ENCODE measurements around the gene ASIC4. TPM values are rescaled to one million over a fixed set of nuclear protein-coding genes. Genes with fewer than 3 reads are reported as not detected.

The ASIC4 gene
- total RNA-seq, 1 donor: not detected

DNA sequence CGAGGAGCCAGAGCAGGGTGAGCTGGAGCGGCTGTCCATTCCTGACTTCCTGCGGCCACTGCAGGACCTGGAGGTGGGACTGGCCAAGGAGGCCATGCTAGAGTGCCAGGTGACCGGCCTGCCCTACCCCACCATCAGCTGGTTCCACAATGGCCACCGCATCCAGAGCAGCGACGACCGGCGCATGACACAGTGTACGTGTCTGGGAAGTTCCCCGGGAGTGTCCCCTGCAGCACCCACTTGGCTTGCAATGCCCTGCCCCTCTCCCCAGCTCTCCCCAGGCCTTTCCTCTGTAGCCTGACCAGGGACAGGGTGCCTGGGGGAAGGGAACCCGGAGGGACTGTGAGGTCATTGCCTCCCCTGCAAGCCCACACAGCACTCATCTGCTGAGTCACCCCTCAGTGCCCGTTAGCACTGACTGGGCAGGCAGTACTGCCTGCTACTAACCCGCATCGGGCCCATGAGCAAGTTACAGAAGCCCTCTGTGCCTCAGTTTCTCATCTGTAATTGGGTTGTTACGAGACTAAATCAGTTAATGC lies 45.0 kb upstream of the ASIC4 start:
- peak; percentile 28 for DNase-seq (ENCODE audit: low read depth)

GRCh38 chr2:219470429-219470828 lies 43.9 kb upstream of the ASIC4 start:
- TF ChIP-seq, protein P1, sequence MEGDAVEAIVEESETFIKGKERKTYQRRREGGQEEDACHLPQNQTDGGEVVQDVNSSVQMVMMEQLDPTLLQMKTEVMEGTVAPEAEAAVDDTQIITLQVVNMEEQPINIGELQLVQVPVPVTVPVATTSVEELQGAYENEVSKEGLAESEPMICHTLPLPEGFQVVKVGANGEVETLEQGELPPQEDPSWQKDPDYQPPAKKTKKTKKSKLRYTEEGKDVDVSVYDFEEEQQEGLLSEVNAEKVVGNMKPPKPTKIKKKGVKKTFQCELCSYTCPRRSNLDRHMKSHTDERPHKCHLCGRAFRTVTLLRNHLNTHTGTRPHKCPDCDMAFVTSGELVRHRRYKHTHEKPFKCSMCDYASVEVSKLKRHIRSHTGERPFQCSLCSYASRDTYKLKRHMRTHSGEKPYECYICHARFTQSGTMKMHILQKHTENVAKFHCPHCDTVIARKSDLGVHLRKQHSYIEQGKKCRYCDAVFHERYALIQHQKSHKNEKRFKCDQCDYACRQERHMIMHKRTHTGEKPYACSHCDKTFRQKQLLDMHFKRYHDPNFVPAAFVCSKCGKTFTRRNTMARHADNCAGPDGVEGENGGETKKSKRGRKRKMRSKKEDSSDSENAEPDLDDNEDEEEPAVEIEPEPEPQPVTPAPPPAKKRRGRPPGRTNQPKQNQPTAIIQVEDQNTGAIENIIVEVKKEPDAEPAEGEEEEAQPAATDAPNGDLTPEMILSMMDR (IDR thresholded peaks at IDR 0.05; ENCODE audit: insufficient read depth, low read depth, low read length): no peak
- H3K4me3 ChIP-seq (ENCODE audit: low read depth, low read length): no peak overlapping the region
- DNase-seq (ENCODE audit: low read depth): no peak

More for the DNA sequence above, 45.0 kb upstream of the ASIC4 start:
- no peak overlapping the region for H3K4me3 ChIP-seq (ENCODE audit: low read depth, low read length)
- TF ChIP-seq, protein P1 (IDR thresholded peaks at IDR 0.05; ENCODE audit: insufficient read depth, low read depth, low read length): no peak

GRCh38 chr2:219471476-219472371 lies 42.6 kb upstream of the ASIC4 start:
- TF ChIP-seq, protein P1 (IDR thresholded peaks at IDR 0.05; ENCODE audit: insufficient read depth, low read depth, low read length): no peak
- no peak for DNase-seq (ENCODE audit: low read depth)
- no peak overlapping the region for H3K4me3 ChIP-seq (ENCODE audit: low read depth, low read length)

GRCh38 chr2:219472629-219473187 lies 41.6 kb upstream of the ASIC4 start:
- TF ChIP-seq, protein P1 (IDR thresholded peaks at IDR 0.05; ENCODE audit: insufficient read depth, low read depth, low read length): no peak
- DNase-seq (ENCODE audit: low read depth): no peak
- H3K4me3 ChIP-seq (ENCODE audit: low read depth, low read length): no peak overlapping the region

DNA sequence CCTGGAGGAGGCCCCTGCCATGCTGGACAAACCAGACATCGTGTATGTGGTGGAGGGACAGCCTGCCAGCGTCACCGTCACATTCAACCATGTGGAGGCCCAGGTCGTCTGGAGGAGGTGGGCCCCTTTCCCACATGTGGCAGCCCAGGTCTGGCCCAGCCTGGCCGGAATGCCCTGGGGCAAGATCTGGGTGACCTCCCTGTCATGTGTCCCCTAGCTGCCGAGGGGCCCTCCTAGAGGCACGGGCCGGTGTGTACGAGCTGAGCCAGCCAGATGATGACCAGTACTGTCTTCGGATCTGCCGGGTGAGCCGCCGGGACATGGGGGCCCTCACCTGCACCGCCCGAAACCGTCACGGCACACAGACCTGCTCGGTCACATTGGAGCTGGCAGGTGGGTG lies 40.8 kb upstream of the ASIC4 start:
- TF ChIP-seq, protein P1 (IDR thresholded peaks at IDR 0.05; ENCODE audit: insufficient read depth, low read depth, low read length): no peak
- H3K4me3 ChIP-seq (ENCODE audit: low read depth, low read length): no peak overlapping the region
- DNase-seq (ENCODE audit: low read depth): no peak

GRCh38 chr2:219474285-219475060 lies 39.8 kb upstream of the ASIC4 start:
- DNase-seq (ENCODE audit: low read depth): no peak
- H3K4me3 ChIP-seq (ENCODE audit: low read depth, low read length): no peak overlapping the region
- TF ChIP-seq, protein P1 (IDR thresholded peaks at IDR 0.05; ENCODE audit: insufficient read depth, low read depth, low read length): no peak
